ENCODE results near the gene YWHAB.
"Not testable (repeated sequence)": the region's sequence is repeated elsewhere in the genome, so short reads cannot be mapped to it uniquely, and the experiment has no call there.

- TF ChIP-seq CTCF (IDR thresholded peaks at IDR 0.05; ENCODE audit: insufficient read depth, low read length, poor library complexity, severe bottlenecking); EZH2phosphoT487 (conservative IDR thresholded peaks at IDR 0.05; ENCODE audit: low read length): not testable (repeated sequence)
Measured at GRCh38 chr20:44864493-44864892, 21.0 kb upstream of the YWHAB start.

Measured in SU-DHL-6 (cell line).